ENCODE measurements around the gene SLC4A1.

SLC4A1 gene

DNA sequence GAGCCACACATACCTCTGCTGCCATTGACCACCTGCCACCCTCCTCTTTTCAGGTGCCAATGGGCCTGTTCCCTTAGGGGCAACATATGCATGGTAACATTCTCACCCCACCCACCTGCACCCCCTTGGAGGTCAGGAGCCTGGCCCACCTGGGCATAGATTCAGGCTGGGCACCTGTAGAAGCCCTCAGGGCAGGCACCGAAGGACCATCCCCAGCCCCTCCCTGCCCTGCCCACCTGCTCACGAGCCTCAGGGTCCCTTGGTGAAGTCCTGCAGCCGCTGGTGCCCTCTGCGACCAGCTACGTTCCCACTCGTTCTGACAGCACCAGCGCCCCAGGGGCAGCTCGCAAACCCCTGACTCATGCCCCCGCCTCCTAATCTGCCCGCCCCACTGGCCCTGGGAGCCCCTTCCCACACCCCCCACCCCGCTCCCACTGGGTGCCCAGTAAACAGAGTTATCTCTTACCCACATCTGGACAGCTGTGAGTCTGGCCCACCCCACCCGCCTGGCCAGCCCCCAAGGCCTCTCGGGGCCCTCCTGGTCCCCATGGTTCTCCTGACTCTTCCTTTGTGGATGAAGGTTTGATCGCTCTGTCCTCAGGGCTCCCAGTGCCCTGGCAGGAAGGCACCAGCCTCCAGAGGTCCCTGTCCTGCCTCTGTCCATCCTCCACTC lies at the start of gene SLC4A1:
Gene SLC4A1, minus strand, starts transcription at position 318 of the 673 bp plus-strand sequence. CDS start 5,269 bp downstream, outside the sequence.
- DNase-seq (ENCODE audit: low read depth in 4 of 4, low spot score in 1 of 4), result no peak

DNA sequence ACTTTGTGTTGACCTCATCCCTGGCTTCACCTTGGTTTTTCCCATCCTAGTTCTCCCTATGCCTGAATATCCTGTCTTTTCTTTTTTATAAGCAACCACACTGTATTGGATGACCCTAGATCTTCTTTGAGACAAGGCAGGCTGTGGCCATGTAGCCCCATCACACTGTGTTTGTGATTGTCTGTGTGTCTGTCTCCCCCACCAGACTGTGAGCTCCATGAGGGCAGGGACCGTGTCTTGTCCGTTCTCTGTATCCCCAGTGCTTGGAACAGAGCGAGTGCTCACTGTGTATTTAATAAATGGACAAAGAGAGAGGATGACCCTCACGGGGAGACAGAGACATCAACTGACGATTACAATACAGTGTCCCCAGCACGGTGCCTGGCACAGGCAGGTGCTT lies 49.6 kb upstream of the SLC4A1 start:
- no peak for DNase-seq (ENCODE audit: low read depth in 4 of 4, low spot score in 1 of 4)

DNA sequence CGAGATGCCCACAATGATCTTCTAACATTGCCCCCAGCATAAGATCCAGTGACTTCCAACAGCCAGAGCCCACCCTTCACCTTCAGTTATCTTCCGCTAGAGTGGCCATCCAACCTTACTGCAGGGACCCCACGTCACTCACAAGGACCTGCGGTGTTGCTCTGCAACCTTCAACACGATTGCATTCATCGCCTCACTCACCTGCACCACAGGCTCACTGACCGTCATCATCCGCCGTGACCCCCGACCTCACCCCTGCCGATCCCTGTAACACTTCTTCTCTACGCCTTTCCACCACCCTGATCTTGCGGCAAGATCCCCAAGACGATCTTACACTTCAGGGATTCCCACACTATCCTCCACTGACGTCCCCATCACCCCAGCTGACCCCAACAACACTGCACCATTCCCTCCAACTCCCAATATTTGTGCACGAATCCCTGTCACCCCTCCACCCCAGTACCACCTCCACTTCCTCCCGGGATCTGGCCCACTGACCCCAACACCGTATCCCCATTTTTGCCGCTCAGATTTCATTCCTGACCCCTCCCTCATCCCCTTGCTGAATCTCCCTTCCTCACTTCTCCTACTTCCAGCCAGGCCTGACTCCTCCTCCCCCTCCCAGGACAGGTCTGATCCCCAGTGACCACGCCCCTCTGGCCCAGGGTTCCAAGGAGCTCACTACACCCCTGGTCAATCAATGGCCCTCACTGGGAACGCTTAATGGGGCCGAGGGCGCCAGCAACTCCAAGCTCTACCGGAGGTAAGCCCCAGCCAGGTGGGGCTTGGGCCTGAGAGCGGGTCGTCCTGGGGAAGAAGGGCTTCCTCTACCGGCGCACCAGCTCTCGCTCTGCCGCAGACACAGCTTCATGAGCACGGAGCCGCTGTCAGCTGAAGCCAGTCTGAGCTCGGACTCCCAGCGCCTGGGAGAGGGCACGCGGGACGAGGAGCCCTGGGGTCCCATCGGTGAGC lies 48.1 kb upstream of the SLC4A1 start:
- no peak for DNase-seq (ENCODE audit: low read depth in 4 of 4, low spot score in 1 of 4)

DNA sequence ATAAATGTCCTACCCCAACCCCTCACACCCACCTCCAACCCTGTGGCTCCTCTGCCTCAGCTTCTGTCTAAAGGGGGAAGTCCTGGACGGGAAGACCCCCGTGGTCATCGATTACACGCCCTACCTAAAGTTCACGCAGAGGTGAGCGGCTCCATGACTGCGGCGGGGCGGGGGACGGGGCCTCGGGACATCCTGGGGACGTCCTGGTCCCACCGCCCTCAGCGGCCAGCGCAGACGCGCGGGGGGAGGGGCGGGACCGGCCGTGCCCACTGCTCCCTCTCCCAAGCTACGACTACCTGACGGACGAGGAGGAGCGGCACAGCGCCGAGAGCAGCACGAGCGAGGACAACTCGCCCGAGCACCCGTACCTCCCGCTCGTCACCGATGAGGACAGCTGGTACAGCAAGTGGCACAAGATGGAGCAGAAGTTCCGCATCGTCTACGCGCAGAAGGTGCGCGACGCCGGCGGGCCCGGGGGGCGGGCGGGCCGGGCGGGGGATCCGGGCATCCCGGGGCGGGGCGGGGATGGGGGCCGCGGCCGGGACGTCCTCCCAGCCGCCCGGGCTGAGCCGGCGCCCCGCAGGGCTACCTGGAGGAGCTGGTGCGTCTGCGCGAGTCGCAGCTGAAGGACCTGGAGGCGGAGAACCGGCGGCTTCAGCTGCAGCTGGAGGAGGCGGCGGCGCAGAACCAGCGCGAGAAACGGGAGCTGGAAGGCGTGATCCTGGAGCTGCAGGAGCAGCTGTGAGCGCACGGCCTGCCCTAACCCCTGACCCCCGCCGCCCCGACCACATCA lies 47.1 kb upstream of the SLC4A1 start:
- DNase-seq (ENCODE audit: low read depth in 4 of 4, low spot score in 1 of 4), result peak in 1 of 4 experiments; percentile 50

DNA sequence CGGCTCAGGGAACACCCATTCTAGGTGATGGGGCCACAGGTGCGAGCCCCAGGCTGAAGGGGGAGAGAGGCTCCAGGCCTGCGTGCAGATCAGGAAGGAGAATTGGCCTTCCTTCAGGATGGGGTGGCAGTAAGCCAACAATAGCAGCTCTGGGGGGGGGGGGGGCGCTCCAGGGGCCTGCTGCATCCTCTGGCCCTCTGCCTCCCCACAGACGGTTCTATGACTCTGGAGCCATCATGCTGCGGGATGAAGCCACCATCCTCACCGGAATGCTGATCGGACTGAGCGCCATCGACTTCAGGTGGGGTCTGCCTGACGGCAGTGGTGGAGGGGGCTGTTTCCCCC lies 46.6 kb upstream of the SLC4A1 start:
- no peak for DNase-seq (ENCODE audit: low read depth in 4 of 4, low spot score in 1 of 4)

DNA sequence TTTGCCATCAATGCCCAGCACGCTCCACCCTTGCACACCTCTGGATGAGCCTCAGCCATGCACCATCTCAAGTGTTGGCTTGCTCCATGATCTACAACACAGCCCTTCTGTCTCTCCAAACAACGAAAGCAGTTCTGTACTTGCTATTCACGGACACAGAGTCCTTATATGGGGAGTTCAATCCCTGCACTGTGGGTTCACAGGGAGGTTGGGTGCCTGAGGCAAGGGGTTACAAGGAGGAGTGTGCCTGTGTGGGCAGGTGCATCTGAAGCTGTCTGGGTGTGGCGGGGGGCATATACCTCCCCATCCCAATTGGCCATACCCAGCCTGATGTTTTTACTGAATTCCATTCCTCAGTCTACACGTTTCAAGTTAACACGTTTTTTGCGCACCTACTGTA lies 46.1 kb upstream of the SLC4A1 start:
- no peak for DNase-seq (ENCODE audit: low read depth in 4 of 4, low spot score in 1 of 4)

DNA sequence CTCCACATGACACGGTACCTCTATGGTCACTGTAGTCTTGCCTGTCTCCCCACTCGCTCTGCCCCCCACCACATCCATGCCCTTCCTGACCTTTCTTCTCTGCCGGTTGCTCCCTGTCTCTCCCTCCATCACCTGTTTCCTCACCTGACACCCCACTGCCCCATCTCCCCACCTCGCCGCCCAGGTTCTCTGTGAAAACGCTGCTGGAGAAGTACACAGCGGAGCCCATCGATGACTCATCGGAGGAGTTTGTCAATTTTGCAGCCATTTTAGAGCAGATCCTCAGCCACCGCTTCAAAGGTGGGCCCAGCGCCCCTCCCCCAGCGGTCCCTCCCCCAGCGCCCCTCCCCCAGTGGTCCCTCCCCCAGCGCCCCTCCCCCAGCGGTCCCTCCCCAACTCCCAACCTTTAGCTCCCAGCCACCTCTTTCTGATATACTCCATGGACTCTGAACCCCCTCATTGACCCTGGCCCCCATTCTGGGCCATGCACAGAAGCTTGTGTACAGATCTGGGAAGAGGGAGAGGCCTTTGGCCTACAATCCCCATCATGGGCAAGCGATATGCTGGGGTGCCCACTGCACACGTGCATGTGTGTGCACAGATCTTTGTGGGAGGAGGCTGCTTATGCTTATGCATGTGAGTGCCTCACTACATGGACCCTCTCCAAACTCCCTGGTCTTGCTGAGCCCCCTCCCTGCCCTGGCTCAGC lies 44.6 kb upstream of the SLC4A1 start:
- DNase-seq (ENCODE audit: low read depth in 4 of 4, low spot score in 1 of 4), result no peak

DNA sequence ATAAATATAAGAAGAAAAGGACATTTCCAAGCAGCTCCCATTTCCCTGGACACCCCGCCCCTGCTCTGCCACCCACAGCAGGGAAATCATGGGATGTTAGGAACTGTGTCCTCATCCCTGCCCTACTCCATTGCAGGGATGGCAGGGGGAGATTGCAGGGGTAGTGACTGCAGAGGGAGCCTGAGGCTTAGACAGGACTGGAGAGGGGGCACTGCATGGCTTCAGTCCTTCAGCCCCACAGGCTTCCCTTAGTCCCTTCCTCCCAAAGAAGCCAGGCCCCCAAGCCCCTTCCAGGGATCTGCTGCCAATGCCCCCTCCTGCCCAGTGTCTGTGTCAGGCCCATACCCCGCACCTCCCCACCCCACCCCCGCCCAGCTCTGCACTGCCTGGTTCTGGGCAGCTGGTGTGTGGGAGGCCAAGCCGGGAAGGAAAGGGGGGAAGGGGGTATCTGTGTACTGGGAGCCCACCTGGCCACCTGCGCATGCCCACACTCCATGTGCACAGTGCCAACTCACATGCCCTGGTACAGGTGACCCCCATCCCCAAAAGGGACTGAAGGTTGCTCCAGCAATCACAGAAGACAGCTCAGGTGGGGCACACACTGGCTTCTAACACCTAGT lies 43.7 kb upstream of the SLC4A1 start:
- no peak for DNase-seq (ENCODE audit: low read depth in 4 of 4, low spot score in 1 of 4)

DNA sequence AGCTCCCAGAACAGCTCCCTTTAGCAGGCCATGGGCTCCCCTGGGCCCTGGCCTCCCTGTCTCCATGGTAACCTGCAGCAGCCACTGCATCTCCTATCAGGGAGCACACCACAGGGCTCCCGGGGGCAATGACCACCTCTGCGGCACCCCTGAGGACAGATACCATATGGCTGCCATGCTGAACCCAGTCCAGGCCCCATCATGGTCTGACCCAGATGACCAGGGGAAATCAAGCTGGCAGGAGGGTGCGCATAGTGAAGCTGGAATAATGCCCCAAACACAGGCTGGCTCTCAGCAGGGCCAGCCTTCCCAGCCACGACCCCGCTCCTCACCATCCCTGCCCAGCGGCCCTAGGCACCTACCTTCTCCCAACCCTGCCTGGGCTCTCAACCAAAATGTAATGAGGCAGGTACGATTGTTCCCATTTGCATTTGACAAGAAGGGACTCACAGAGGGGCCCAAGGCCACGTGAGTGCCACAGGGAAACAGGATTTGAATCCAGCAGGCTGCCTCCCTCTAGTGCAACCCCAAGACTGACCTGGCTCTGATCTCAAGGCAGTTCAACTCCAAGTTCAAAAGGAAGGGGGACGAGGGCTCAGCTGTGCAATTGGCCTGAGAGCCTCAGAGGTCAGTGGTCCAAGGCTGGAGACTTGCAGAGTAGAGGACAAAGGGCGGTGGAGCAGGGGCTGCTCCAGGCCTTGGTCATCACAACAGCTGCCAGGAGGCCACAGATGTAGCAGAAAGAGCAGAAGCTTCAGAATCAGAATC lies 42.9 kb upstream of the SLC4A1 start:
- no peak for DNase-seq (ENCODE audit: low read depth in 4 of 4, low spot score in 1 of 4)

DNA sequence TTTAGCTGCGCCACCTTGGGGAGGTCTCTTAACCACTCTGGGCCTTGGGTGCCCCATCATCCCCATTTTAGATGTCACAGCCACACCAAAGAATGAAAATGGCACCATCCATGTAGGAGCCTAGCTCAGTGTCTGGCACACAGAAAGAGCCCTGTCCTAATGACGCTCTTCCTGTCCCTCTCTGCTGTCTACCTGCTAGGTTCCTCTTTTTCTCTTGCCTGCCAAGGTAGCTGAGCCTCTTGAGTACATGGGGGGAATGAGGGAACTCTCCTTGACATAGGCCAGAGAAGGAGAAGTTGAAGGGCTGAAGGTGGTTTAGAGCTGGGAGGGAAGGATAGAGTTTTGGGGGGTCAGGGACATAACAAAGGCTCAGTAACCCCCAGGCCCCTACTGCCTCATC lies 42.3 kb upstream of the SLC4A1 start:
- DNase-seq (ENCODE audit: low read depth in 4 of 4, low spot score in 1 of 4), result no peak

DNA sequence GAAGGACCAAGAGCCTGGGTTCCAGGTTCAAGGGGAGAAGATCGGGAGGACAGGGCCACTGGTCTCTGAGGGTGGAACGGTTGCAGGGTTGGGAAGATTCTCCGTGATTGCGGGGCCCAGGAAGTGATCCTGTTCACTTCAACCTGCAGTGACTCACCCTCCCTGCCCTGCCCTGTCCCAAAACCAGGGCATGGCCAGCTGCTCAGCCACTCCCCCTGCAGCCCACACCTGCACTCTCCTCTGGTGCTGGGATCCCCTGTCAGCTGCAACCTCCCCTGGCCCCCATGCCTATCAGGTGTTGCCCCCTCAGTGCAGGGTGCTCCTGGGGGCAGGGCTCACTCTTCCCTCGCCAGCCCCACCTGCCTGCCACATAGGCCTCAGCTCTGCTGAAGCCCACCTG lies 41.5 kb upstream of the SLC4A1 start:
- DNase-seq (ENCODE audit: low read depth in 4 of 4, low spot score in 1 of 4), result no peak

DNA sequence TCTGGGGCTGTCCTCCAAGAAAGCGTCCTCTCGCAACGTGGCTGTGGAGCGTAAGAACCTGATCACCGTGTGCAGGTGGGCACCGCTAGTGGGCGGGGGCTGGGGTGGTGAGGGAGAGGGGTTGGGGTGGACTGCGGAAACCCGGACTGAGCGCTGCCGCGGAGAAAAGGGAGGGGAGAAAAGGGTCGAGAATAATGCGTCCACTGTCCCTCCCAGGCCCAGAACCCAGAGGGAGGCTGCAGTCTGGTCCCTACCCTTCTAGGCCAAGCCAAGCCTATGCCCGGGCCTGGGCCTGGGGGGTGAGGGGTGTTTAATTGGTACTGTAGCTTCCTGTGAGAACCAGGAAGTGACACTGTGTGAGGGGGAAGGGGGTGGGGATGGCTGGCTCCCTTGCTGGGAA lies 40.9 kb upstream of the SLC4A1 start:
- DNase-seq (ENCODE audit: low read depth in 4 of 4, low spot score in 1 of 4), result no peak

DNA sequence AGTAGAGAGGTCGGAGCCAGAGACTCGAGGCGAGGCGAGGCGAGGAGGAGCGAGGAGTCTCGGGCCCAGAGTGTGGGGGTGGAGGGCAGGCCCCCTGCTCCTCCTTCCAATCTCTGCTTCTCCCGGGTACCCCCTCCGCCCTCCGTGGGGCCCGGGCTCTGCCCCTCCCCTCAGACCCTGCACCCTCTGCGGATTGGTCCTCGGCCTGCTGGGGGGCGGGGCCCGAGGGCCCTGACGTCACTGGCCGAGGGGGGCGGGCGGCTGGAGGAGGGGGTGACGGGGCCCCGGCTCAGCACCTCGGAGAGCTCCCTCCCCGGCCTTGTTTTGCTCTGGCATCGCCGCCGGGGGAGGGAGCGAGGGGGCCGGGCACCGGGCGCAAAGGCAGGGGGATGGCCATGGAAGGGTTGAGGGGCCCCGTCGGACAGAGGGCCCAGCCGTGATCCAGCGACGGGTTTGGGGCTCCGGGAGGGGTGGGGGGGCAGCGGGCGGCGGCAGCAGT lies 40.4 kb upstream of the SLC4A1 start, which contains the start of gene RUNDC3A:
Gene RUNDC3A, plus strand, starts transcription at position 282 of the 499 bp plus-strand sequence. CDS start 232 bp downstream, outside the sequence.
- DNase-seq (ENCODE audit: low read depth in 4 of 4, low spot score in 1 of 4), result peak; percentile 61 to 76 (median 72)

DNA sequence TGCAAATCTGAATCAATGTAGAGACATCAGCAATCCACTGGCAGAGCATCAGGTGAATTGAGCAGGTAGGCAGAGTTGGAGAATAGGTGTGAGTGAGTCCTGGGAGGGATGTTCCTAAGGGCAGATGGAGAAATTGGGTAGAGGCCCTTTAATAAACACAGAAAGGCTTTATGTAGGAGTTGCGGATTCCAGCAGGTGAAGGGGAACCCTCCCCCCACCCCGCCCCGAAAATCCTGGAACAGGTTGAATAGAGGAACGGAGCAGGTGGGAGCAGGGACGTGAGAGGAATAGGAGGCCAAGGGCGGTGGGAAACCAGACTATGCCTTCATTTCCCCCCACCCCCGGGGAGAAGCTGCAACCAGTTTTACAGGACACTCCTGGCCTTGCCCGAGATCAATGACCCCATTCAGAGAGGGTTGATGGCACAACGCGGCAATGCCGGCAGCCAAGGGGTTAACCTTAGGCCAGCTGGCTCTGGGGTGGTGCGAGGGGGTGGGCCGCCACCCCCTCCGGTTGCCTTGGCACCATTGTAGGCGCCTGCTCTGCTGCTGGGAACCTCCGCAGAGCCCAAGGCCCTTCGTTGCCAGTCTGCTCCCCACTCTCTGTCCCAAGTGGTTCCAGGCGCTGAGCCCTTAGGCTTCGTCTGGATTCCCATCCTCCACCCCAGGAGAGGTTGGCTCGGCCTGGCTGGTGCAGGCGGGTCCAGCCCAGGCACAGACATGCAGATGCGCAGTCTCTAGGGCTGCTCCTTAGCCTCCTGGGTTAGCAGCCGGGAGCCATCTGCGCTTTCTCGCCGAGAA lies 39.7 kb upstream of the SLC4A1 start:
- DNase-seq (ENCODE audit: low read depth in 4 of 4, low spot score in 1 of 4), result no peak

DNA sequence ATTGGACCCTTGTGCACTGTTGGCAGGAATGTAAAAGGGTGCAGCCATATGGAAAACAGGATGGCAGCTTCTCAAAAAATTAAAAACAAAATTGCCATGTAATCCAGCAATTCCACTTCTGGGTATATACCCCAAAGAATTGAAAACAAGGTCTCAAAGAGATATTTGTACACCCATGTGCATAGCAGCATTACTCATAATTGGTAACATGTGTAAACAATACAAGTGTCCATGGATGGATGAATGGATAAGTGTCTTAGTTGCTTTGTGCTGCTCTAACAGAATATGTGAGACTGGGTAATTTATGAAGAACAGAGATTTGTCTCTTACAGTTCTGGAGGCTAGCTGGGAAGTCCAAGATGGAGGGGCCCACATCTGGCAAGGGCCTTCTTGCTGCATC lies 36.7 kb upstream of the SLC4A1 start:
- no peak for DNase-seq (ENCODE audit: low read depth in 4 of 4, low spot score in 1 of 4)

DNA sequence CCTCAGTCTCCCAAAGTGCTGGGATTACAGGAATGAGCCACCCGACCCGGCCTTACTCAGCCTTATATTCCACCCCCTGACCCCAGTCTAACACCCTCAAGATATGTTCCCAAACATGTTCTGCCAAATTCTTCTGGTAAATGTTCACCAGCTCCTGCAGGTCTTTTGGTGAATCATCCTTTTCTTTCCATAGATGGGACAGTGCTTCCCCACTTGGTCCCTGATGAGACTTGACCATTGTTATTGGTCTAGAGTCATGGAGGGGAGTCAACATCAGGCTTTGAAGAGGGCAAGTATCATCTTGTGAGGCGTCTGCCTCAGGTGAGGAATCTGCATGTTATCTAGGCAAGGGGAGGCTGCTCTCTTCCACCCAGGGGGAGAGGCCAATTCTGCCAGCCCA lies 30.0 kb upstream of the SLC4A1 start:
- DNase-seq (ENCODE audit: low read depth in 4 of 4, low spot score in 1 of 4), result no peak

DNA sequence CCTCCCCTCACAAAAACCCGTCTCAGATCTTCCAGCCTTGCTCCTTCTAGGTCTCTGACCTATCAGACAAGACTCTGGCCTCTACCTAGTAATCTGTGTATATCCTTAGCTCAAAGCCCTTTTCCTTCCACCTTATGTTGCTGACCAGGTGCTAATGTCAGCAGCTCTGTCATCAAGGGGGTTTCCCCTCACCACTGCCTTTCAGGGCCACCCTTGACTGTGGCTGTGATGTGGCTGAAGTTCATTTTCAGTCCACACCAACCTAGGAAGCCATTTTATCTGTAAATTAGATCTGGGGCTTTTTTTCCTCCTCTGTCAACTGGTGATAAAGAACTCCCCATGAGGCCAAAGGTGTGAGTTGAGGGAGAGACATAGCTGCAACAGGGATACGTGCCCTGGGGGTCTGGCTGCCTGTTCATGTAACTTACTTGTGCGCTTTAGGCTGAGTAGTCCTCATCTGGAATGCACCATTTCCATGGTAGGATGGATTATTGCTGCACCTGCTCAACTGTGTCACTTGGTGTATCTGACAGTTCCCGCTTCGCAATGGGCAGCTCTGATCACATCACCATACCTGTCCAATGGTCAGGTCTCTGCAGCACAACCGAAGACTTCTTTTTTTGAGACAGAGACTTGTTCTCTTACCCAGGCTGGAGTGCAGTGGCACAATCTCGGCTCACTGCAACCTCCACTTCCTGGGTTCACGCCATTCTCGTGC lies 25.7 kb upstream of the SLC4A1 start:
- no peak for DNase-seq (ENCODE audit: low read depth in 4 of 4, low spot score in 1 of 4)

DNA sequence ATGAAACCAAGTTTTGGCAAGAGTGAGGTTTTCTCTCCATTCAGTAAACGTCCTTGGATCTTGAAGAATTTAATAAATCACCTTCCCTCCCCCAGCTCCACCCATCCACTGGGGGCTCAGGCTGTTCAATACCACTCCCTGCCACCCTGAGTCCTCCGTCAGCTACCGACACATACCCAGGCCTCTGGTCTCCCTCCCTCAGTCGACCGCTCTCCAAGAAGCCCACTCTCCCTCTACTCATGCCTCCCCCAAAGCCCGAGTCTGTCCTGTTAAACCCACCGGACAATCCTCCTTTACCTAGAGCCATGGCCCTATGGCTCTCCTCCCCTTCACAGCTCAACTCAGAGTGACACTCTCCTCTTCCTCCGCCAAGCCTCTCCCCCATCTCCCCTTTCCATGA lies 19.7 kb upstream of the SLC4A1 start:
- DNase-seq (ENCODE audit: low read depth in 4 of 4, low spot score in 1 of 4), result no peak

Data from stimulated activated CD4-positive, alpha-beta T cell treated with anti-CD3 and anti-CD28 coated beads, Interleukin-1b, Interleukin-23, amount 100 ng/mL, for 24 hours (primary cell).